Neutrophil (primary cell): ENCODE measurements around the gene NBAS.

Source experiments
- H3K27ac ChIP-seq: fragments of 200-600 bp; sonication (generic); 2 replicates; pipeline ENCODE4 v1.5.1; 2016; ENCODE audit warnings: mild to moderate bottlenecking, moderate library complexity
- H3K27me3 ChIP-seq: fragments of 200-600 bp; sonication (generic); 2 replicates; pipeline ENCODE4 v1.6.0; 2016; ENCODE audit warnings: mild to moderate bottlenecking
- H3K36me3 ChIP-seq: fragments of 200-600 bp; sonication (generic); 2 replicates; pipeline ENCODE4 v1.5.1; 2017
- H3K4me1 ChIP-seq, 2 experiments: fragments of 200-600 bp in 1 of 2; sonication (generic) in 1 of 2; 1 replicate in 1 of 2; 2 replicates in 1 of 2; pipeline versions ENCODE4 v1.5.1 to v1.6.1; 2013 to 2016; ENCODE audit warnings: low read depth in 1 of 2, low read length in 1 of 2, mild to moderate bottlenecking in 1 of 2, moderate library complexity in 1 of 2; ENCODE audit not compliant: control insufficient read depth in 1 of 2, insufficient read depth in 1 of 2
- H3K4me3 ChIP-seq, 2 experiments: fragments of 200-600 bp in 1 of 2; sonication (generic) in 1 of 2; 1 replicate in 1 of 2; 2 replicates in 1 of 2; pipeline ENCODE4 v1.5.1; 2013 to 2016; ENCODE audit warnings: low read depth in 1 of 2, low read length in 1 of 2, mild to moderate bottlenecking in 1 of 2, moderate library complexity in 1 of 2
- H3K9me3 ChIP-seq: fragments of 200-600 bp; sonication (generic); 2 replicates; pipeline ENCODE4 v1.5.1; 2016
- CTCF ChIP-seq: fragments of 200-600 bp; sonication (generic); IDR thresholded peaks from 2 replicates; pipeline ENCODE4 v1.5.1; 2016; ENCODE audit warnings: antibody characterized with exemption

Gene NBAS

GRCh38 chr2:15579641-15580040, 18.5 kb upstream of the NBAS start:
- no peak for TF ChIP-seq CTCF

DNA sequence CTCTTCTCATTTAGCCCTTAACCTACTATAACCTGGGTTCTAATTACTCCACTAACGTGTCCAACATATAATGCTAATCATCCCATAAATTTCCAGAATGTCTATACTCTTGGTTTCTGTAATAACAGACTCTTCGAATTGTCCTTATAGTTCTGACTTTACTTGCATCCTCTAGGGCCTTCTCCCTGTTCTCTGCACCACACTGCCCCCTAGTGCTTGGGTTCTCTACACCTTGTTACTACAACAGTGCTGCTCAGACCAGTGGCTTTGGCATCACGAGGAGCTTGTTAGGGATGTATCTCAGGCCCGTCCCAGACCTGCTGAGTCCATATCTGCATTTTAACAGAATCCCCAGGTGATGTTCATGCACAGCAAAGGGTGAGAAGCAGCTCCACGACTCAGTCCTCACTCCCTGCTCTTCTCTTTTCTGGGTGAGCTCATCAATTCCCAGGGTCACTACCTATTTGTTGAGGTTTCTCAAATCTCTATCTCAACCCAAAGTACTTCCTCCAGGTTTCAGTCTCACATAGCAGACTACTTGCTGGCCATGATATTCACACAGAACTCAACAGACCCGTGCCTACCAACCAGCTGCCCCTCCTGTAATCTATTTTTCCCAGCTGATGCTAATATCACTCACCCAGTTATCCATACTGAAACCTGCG, 16.1 kb upstream of the NBAS start:
- no peak overlapping the region for H3K27ac ChIP-seq
- H3K9me3 ChIP-seq, result no peaks in the 10 kb centered on the region
- H3K27me3 ChIP-seq, result no peaks in the 10 kb centered on the region
- no peak overlapping the region for H3K4me3 ChIP-seq
- no peaks in the 10 kb centered on the region for H3K36me3 ChIP-seq
- peak; percentile 26 for TF ChIP-seq CTCF
- no peaks in the 10 kb centered on the region for H3K4me1 ChIP-seq

More at GRCh38 chr2:15579641-15580040, 18.5 kb upstream of the NBAS start:
- H3K4me1 ChIP-seq, result no peaks in the 10 kb centered on the region
- H3K4me3 ChIP-seq, result no peak overlapping the region
- H3K27me3 ChIP-seq, result no peaks in the 10 kb centered on the region
- H3K27ac ChIP-seq, result no peak overlapping the region
- H3K36me3 ChIP-seq, result no peaks in the 10 kb centered on the region
- no peaks in the 10 kb centered on the region for H3K9me3 ChIP-seq

DNA sequence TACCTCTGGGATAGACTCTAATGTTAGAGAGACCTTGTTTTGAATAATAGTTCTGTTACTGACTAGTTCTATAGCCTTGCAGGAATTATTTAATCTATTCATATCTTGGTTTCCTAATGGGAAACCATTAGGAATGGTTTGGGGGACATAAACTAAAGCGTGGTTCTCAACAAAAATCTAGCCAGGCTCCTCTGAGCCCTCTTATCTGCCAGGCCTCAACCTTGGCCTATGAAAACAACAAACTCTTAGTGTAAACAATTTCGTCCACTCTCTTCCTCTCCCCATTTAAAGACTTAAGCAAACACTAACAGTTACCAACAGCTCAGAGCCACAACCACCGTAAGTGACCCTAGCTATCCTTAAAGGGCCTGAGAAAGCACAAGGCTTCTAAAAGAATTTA, 10.6 kb upstream of the NBAS start:
- Histone ChIP-seq H3K4me3 (no peak overlapping the region), H3K9me3 (no peaks in the 10 kb centered on the region)
- no peak for TF ChIP-seq CTCF

GRCh38 chr2:15570104-15570503, 9.0 kb upstream of the NBAS start:
- H3K27ac ChIP-seq, result no peak overlapping the region
- no peak for TF ChIP-seq CTCF
- no peaks in the 10 kb centered on the region for H3K4me1 ChIP-seq
- no peaks in the 10 kb centered on the region for H3K9me3 ChIP-seq
- no peaks in the 10 kb centered on the region for H3K36me3 ChIP-seq
- H3K27me3 ChIP-seq, result peaks cover 12% of the 10 kb centered on the region
- no peak overlapping the region for H3K4me3 ChIP-seq

More for the DNA sequence above, 10.6 kb upstream of the NBAS start:
- H3K36me3 ChIP-seq, result no peaks in the 10 kb centered on the region
- no peaks in the 10 kb centered on the region for H3K27me3 ChIP-seq
- no peak overlapping the region for H3K27ac ChIP-seq
- H3K4me1 ChIP-seq, result no peaks in the 10 kb centered on the region

GRCh38 chr2:15568874-15569273, 7.7 kb upstream of the NBAS start:
- Histone ChIP-seq H3K9me3 (no peaks in the 10 kb centered on the region), H3K36me3 (no peaks in the 10 kb centered on the region), H3K27ac (no peak overlapping the region), H3K4me1 (no peaks in the 10 kb centered on the region), H3K27me3 (peaks cover 23% of the 10 kb centered on the region), H3K4me3 (no peak overlapping the region)
- TF ChIP-seq CTCF, result no peak
